ENCODE measurements around the gene CDK1. TPM values are rescaled to one million over a fixed set of nuclear protein-coding genes. Genes with fewer than 3 reads are reported as not detected.

The CDK1 gene
- polyA plus RNA-seq, 2 of the 4 experiments (the other 2 are of a cell fraction) = 97.1 to 109 TPM

DNA sequence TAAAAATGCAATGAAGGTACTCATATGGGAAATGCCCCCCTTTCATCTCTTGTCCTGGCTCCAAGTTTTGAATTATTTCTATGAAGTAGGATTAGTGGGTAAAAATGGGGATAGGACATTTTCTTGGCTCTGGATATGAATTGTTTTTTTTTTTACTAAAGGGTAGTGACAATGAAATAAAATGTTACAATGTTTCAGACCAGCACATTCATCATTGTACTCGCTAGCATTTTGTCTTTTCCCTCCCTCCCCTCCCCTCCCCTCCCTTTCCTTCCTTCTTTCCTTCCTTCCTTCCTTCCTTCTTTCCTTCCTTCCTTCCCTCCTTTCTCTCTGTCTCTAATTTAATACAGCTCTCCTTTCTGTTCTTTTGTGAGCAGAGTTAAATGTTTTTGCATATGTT, 64.4 kb downstream of the CDK1 start (continued):
- TF ChIP-seq, protein P1, sequence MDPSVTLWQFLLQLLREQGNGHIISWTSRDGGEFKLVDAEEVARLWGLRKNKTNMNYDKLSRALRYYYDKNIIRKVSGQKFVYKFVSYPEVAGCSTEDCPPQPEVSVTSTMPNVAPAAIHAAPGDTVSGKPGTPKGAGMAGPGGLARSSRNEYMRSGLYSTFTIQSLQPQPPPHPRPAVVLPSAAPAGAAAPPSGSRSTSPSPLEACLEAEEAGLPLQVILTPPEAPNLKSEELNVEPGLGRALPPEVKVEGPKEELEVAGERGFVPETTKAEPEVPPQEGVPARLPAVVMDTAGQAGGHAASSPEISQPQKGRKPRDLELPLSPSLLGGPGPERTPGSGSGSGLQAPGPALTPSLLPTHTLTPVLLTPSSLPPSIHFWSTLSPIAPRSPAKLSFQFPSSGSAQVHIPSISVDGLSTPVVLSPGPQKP (IDR thresholded peaks at IDR 0.05; ENCODE audit: low read depth, low read length) = no peak
- TF ChIP-seq ESRRA (IDR thresholded peaks at IDR 0.05; ENCODE audit: borderline replicate concordance, low read length) (no peak), MYC (IDR thresholded peaks at IDR 0.05; ENCODE audit: borderline replicate concordance, low read length) (no peak), ZC3H11A (IDR thresholded peaks at IDR 0.05) (no peak)

Other genes with a start within 250 kb of the CDK1 start
- 24.7 TPM in 2 replicates for gene RHOBTB1, start 165.7 kb downstream of the CDK1 start, polyA plus RNA-seq (2011; rRNA removed)
- gene RHOBTB1, start 165.7 kb downstream of the CDK1 start, polyA plus RNA-seq (2017; fragmentation: RNase III; extraction: RNeasy Plus Mini Kit Qiagen cat#74134 plus additional on column Dnase treatment) = 5.3 to 6.6 TPM (median 5.7 TPM) in 3 replicates

All from A549 (cell line).